Rectal smooth muscle tissue (tissue), 1 donor: ENCODE data around the gene CTSS.
"Not testable (repeated sequence)": the region's sequence is repeated elsewhere in the genome, so short reads cannot be mapped to it uniquely, and the experiment has no call there.

Source experiments
- H3K27ac ChIP-seq: one replicate; pipeline ENCODE4 v1.7.0; 2013; ENCODE audit warnings: low read depth, low read length, inconsistent platforms
- H3K27me3 ChIP-seq: one replicate; pipeline ENCODE4 v1.7.0; 2013; ENCODE audit warnings: low read length; ENCODE audit not compliant: control insufficient read depth, insufficient read depth
- H3K36me3 ChIP-seq: one replicate; pipeline ENCODE4 v1.7.0; 2013; ENCODE audit warnings: low read length; ENCODE audit not compliant: control insufficient read depth, insufficient read depth
- H3K4me1 ChIP-seq: one replicate; pipeline ENCODE4 v1.7.0; 2013; ENCODE audit warnings: low read length; ENCODE audit not compliant: control insufficient read depth, insufficient read depth
- H3K4me3 ChIP-seq: one replicate; pipeline ENCODE4 v1.7.0; 2013; ENCODE audit warnings: low read length
- H3K9ac ChIP-seq: one replicate; pipeline ENCODE4 v1.7.0; 2013; ENCODE audit warnings: low read length

CTSS gene

DNA sequence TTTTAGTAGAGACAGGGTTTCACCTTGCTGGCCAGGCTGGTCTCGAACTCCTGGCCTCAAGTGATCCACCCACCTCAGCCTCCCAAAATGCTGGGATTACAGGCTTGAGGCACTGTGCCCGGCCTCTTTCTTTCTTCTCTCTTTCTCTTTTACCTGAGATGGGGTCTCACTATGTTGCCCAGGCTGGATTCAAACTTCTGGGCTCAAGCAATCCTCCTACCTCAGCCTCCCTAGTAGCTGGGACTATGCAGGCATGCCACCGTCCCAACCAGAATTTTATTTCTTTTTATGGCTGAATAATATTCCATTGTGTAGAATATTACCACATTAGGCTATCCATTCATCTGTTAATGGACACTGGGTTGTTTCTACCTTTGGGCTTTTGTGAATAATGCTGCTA is 28.2 kb upstream of the CTSS start:
- not testable (repeated sequence) for H3K27ac ChIP-seq

DNA sequence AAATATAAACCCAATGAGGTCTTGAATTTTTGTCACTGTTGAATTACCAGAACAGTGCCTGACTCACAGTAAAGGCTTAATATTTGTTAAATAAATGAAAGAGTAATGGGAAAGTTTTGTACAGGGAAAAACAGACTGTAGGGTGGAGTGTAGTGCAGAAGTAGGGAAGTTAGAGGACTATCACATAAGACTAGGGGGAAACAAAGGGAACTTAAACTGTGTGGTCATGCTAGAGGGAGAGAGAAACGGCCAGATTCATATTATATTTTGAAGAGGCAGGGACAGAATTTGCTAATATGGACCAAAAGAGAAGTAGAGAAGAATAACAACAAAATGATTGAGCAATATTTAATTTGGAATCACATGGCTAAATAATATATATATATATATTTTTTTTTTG is 27.6 kb upstream of the CTSS start:
- H3K4me3 ChIP-seq: no peak overlapping the region
- H3K9ac ChIP-seq: no peak overlapping the region
- no peaks in the 10 kb centered on the region for H3K4me1 ChIP-seq
- H3K36me3 ChIP-seq: peaks cover 2% of the 10 kb centered on the region
- H3K27me3 ChIP-seq: no peaks in the 10 kb centered on the region
- H3K27ac ChIP-seq: no peak overlapping the region

More for the DNA sequence above, 28.2 kb upstream of the CTSS start:
- not testable (repeated sequence) for H3K9ac ChIP-seq, H3K4me3 ChIP-seq, H3K36me3 ChIP-seq, H3K4me1 ChIP-seq, H3K27me3 ChIP-seq

DNA sequence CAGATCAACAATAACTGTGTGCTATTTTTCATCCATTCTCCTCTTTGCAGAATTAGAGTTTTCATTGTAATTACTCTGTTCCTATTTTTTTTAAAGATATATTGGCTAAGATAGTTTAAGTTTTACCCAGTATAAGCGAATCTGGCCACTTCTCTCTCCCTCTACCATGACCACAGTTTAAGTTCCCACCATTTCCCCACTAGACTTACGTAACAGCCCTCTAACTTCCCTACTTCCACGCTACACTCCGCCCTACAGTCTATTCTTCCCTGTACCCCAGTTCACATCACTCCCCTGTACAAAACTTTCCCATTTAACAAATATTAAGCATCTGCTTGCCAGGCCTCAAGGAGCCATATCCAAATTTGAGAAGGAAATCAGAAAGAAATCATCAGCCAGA is 26.0 kb upstream of the CTSS start:
- H3K9ac ChIP-seq: no peak overlapping the region
- no peak overlapping the region for H3K27ac ChIP-seq
- H3K36me3 ChIP-seq: peaks cover 2% of the 10 kb centered on the region
- no peaks in the 10 kb centered on the region for H3K27me3 ChIP-seq
- H3K4me1 ChIP-seq: no peaks in the 10 kb centered on the region
- H3K4me3 ChIP-seq: no peak overlapping the region

DNA sequence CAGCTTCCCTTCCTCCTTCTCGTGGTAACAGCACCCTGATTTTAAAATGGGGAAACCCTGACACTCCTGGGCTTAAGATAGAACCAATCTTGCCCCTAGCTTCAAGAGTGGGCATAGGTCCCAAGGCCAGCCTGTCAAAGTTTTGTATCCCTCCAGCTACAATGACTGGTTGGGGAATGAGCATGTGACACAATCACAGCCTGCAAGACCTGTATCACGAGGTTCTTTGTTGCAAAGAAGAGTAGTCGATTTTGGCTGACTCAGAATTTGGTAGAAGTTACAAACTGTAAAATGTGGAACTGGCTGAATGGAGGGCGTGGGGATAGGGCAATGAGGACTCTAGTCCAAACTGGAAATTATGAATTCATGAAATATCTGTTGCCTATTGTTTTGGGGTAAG is 23.8 kb upstream of the CTSS start:
- H3K27me3 ChIP-seq: no peaks in the 10 kb centered on the region
- no peaks in the 10 kb centered on the region for H3K4me1 ChIP-seq
- H3K9ac ChIP-seq: no peak overlapping the region
- no peak overlapping the region for H3K27ac ChIP-seq
- H3K36me3 ChIP-seq: no peaks in the 10 kb centered on the region
- no peak overlapping the region for H3K4me3 ChIP-seq

DNA sequence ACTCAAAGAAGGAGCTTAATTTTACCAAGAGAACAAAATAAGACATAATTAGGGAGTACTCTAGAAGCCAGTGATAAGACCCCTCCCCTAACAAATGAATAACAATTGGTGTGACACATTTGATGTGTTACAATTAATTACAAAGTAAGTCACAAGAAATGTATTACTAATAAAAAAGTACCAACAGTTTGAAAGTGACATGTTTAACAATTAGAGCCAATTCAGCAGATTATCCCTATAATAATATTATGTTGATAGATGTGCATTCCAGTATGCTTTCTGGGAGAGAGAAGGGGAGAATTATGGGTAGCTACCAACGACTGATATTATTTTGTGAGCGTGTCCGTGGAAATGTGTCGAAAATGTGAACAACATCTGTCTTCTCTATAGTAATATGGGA is 23.4 kb upstream of the CTSS start:
- H3K27ac ChIP-seq: no peak overlapping the region
- no peaks in the 10 kb centered on the region for H3K36me3 ChIP-seq
- no peak overlapping the region for H3K9ac ChIP-seq
- H3K27me3 ChIP-seq: no peaks in the 10 kb centered on the region
- H3K4me3 ChIP-seq: no peak overlapping the region
- H3K4me1 ChIP-seq: no peaks in the 10 kb centered on the region

DNA sequence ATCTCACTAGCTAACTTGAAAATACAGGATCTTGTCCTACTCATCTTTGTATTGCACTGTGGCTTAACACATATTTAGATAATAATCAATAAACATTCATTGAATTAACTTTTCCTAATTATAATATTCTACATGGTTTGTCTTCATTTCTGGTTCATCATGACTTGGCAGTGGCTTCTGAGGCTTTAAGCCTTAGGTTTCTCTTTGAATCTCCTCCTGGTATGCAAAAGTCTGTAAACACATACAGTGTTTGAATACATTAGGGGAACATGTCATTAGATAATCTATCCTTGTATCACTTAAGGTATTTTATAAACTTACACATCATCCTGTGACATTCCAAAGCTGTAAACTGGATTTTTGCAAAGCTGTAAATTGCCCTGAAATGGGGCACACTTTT is 21.9 kb upstream of the CTSS start:
- Histone ChIP-seq H3K27me3 (no peaks in the 10 kb centered on the region), H3K27ac (no peak overlapping the region), H3K4me3 (no peak overlapping the region), H3K36me3 (no peaks in the 10 kb centered on the region), H3K4me1 (no peaks in the 10 kb centered on the region), H3K9ac (no peak overlapping the region)

DNA sequence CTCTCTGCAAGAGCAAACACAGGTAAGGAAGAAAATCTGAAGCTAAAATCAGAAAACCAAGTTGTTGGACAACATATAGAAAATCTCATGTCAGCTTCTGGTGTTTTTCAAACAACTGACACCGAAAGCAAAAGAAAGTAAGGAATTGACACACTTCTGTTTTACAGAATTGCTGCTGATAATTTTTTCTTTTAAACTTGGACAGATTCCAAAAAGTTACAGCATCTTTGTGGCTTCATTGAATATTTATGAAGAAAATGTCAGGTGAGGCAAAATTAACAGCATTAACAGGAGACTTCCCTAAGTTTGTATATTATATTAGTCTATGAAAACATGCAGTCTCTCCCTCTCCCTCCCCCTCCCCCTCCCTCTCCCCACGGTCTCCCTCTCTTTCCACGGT is 14.9 kb upstream of the CTSS start:
- H3K9ac ChIP-seq: no peak overlapping the region
- H3K4me3 ChIP-seq: no peak overlapping the region
- no peak overlapping the region for H3K27ac ChIP-seq
- H3K4me1 ChIP-seq: no peaks in the 10 kb centered on the region
- no peaks in the 10 kb centered on the region for H3K36me3 ChIP-seq
- no peaks in the 10 kb centered on the region for H3K27me3 ChIP-seq

DNA sequence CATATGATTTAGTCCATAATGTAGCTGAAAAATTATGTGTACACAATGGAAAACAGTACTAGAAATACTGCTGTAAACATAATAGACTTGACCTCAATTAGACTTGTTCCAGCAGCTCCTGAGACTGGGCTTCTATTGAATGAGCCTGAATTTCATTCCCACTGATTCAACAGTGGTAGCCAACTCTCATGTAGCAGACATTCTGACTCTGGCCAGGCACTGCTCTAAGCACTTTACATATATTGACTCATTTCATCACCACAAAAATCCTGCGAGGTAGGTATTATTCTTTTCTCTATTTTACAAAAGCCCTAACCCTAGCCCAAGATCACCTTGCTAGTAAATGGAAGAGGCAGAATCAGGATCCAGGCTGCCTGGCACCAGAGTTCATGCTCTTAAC is 12.8 kb upstream of the CTSS start:
- Histone ChIP-seq H3K27ac (no peak overlapping the region), H3K27me3 (no peaks in the 10 kb centered on the region), H3K9ac (no peak overlapping the region), H3K4me1 (no peaks in the 10 kb centered on the region), H3K36me3 (no peaks in the 10 kb centered on the region), H3K4me3 (no peak overlapping the region)

DNA sequence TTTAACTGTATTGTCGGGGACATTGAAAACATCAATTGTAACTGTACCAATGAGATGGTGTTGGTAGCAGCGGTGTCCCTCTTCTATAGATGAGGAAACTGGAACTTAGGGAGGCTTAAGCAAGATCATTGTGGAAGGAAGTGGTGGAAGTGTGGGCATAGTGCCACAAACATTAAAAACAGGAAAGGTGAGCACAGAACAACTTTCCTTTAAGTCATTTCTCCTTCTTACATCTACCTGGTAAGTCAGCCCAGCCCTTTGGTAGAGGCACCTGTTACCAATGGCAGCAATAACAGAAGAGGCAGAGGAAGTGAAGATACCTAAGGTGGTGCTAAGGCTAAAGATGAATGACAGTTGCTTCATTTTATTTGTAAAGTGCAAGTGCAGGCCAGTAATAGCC is 12.0 kb upstream of the CTSS start:
- no peak overlapping the region for H3K4me3 ChIP-seq
- H3K27me3 ChIP-seq: no peaks in the 10 kb centered on the region
- H3K4me1 ChIP-seq: no peaks in the 10 kb centered on the region
- no peak overlapping the region for H3K9ac ChIP-seq
- H3K27ac ChIP-seq: no peak overlapping the region
- no peaks in the 10 kb centered on the region for H3K36me3 ChIP-seq

DNA sequence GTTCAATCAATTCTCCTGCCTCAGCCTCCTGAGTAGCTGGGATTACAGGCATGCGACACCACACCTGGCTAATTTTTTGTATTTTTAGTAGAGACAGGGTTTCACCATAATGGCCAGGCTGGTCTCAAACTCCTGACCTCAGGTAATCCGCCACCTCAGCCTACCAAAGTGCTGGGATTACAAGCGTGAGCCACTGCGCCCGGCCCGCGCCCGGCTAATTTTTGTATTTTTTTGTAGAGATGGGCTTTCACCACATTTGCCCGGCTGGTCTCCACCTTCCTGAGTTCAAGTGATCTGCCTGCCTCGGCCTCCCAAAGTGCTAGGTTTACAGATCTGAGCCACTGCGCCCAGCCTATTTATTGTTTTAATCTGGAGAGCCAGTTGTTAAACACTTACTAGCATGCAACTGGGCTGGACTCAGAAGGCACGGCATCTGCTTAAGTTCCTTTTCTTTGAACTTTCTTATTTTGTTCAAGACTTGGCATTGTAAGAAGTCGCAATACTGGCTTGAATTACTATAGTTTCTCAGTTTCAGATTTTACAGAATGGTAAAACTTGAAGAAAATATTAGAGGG is 10.4 kb upstream of the CTSS start:
- H3K9ac ChIP-seq, H3K4me1 ChIP-seq, H3K4me3 ChIP-seq, H3K36me3 ChIP-seq, H3K27ac ChIP-seq, H3K27me3 ChIP-seq: not testable (repeated sequence)

DNA sequence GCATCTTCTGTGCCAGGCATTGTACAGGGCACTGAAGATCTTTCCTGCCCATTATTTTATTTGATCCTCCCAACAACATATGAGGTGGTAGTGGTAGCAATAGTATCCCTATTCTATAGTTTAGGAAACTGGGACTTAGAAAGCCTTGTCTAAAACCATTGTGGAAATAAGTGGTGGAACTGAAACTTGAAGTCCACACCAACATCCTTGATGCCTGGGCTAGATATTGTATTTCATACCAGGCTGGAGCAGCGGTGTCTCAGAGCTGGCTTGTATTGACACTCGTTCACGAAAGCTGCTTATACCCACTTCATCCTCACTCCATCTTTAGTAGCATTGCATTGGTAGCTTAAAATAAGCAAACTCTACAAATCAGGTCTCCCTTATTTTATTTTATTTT is 9.7 kb upstream of the CTSS start:
- Histone ChIP-seq H3K9ac (no peak overlapping the region), H3K27ac (no peak overlapping the region)

DNA sequence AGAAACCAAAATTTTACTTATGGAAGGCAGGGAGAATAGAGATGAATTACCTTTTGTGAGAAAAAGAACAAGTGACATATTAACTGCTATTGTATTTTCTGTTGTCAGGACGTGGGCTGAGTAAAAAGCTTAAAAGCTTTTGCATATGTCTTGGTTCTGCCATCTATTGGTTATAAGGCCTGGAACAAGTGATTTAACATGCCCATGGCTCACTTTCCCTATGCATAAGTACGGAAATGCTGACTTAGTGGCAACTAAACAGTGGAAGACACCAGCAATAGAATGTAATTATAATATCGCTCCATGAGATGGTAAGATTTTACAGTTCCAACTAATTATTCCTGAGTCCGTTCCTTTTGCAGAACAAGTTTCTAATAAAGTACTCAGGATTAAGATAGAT is 6.7 kb upstream of the CTSS start:
- Histone ChIP-seq H3K27me3 (no peaks in the 10 kb centered on the region), H3K27ac (no peak overlapping the region), H3K4me3 (no peak overlapping the region), H3K4me1 (no peaks in the 10 kb centered on the region), H3K36me3 (no peaks in the 10 kb centered on the region), H3K9ac (no peak overlapping the region)

More for the DNA sequence above, 9.7 kb upstream of the CTSS start:
- no peaks in the 10 kb centered on the region for H3K36me3 ChIP-seq
- H3K4me1 ChIP-seq: no peaks in the 10 kb centered on the region
- H3K27me3 ChIP-seq: no peaks in the 10 kb centered on the region
- H3K4me3 ChIP-seq: no peak overlapping the region

DNA sequence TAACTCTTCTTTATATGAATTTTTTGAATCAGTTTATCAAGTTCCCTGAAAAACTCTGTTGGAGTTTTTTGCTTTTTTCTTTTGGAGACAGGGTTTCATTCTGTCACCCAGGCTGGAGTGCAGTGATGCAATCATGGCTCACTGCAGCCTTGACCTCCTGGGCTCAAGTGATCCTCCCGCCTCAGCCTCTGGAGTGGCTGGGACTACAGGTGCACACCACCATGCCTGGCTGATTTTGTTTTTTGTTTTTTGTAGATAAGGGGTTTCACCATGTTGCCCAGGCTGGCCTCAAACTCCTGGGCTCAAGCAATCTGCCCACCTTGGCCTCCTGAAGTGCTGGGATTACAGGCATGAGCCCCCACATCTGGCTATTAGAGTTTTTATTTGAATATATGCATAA is 2.1 kb upstream of the CTSS start:
- not testable (repeated sequence) for H3K27me3 ChIP-seq, H3K27ac ChIP-seq, H3K36me3 ChIP-seq, H3K4me1 ChIP-seq, H3K4me3 ChIP-seq, H3K9ac ChIP-seq

DNA sequence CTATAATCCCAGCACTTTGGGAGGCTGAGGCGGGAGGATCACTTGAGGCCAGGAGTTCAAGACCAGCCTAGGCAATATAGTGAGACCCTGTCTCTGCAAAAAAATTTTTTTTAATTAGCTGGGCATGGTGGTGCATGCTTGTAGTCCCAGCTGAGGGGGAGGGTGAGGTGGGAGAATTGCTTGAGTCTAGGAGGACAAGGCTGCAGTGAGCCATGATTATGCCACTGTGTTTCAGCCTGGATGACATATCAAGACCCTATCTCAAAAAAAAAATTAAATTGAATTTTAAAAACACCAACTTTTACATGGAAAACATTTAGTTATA is 361 bp upstream of the CTSS start:
- H3K9ac ChIP-seq, H3K4me3 ChIP-seq: not testable (repeated sequence)

More for the DNA sequence above, 361 bp upstream of the CTSS start:
- not testable (repeated sequence) for H3K27me3 ChIP-seq, H3K4me1 ChIP-seq, H3K27ac ChIP-seq, H3K36me3 ChIP-seq
